OCI-LY1 (cell line): ENCODE measurements around the gene DOK6.

Source experiments
- H2AFZ ChIP-seq: fragments of 200-600 bp; sonication (generic), shearing (Covaris generic); 2 replicates; pipeline ENCODE4 v1.6.0; 2014; ENCODE audit warnings: antibody characterized with exemption, mild to moderate bottlenecking, low read length
- H3F3A ChIP-seq: fragments of 200-600 bp; sonication (generic), shearing (Covaris generic); 2 replicates; pipeline ENCODE4 v1.6.0; 2014; ENCODE audit warnings: mild to moderate bottlenecking, antibody characterized with exemption, low read length, moderate library complexity; ENCODE audit not compliant: insufficient read depth
- H3K27ac ChIP-seq: fragments of 200-600 bp; sonication (generic); 2 replicates; pipeline ENCODE4 v1.5.1; 2014; ENCODE audit warnings: low read length, mixed run types, mild to moderate bottlenecking, low read depth; ENCODE audit not compliant: poor library complexity, severe bottlenecking
- H3K27me3 ChIP-seq: fragments of 200-600 bp; sonication (generic); 2 replicates; pipeline ENCODE4 v1.6.0; 2014; ENCODE audit warnings: antibody characterized with exemption, mild to moderate bottlenecking, low read length, moderate library complexity; ENCODE audit not compliant: insufficient read depth
- H3K36me3 ChIP-seq: fragments of 200-600 bp; sonication (generic); 2 replicates; pipeline ENCODE4 v1.6.1; 2014; ENCODE audit warnings: mild to moderate bottlenecking, antibody characterized with exemption, low read length, moderate library complexity, mixed read lengths; ENCODE audit not compliant: insufficient read depth
- H3K4me1 ChIP-seq: fragments of 200-600 bp; sonication (generic); 2 replicates; pipeline ENCODE4 v1.5.1; 2014; ENCODE audit warnings: mild to moderate bottlenecking, low read length, moderate library complexity; ENCODE audit not compliant: insufficient read depth, severe bottlenecking
- H3K4me2 ChIP-seq: fragments of 200-600 bp; sonication (generic), shearing (Covaris generic); 2 replicates; pipeline ENCODE4 v1.6.1; 2014; ENCODE audit warnings: low read length
- H3K4me3 ChIP-seq: fragments of 200-600 bp; sonication (generic); 2 replicates; pipeline ENCODE4 v1.5.1; 2014; ENCODE audit warnings: low read length, low read depth, mild to moderate bottlenecking, mixed read lengths; ENCODE audit not compliant: poor library complexity, severe bottlenecking
- H3K79me2 ChIP-seq: fragments of 200-600 bp; shearing (Covaris generic); 2 replicates; pipeline ENCODE4 v1.6.1; 2016; ENCODE audit warnings: mixed run types, low read length, mixed read lengths; ENCODE audit not compliant: insufficient read depth
- H3K9ac ChIP-seq: fragments of 200-600 bp; sonication (generic), shearing (Covaris generic); 2 replicates; pipeline ENCODE4 v1.6.1; 2014; ENCODE audit warnings: mild to moderate bottlenecking, low read length, mixed read lengths
- H3K9me2 ChIP-seq: fragments of 200-600 bp; sonication (generic), shearing (Covaris generic); 2 replicates; pipeline ENCODE4 v1.6.1; 2014; ENCODE audit warnings: low read depth, mild to moderate bottlenecking, low read length, mixed read lengths
- H3K9me3 ChIP-seq: fragments of 200-600 bp; shearing (Covaris generic); 2 replicates; pipeline ENCODE4 v1.6.1; 2014; ENCODE audit warnings: low read length, mixed read lengths
- H4K20me1 ChIP-seq: fragments of 200-600 bp; sonication (generic), shearing (Covaris generic); 2 replicates; pipeline ENCODE4 v1.6.0; 2016; ENCODE audit warnings: mild to moderate bottlenecking, low read length; ENCODE audit not compliant: insufficient read depth
- CTCF ChIP-seq: fragments of 200-600 bp; sonication (generic), shearing (Covaris generic); IDR thresholded peaks from 2 replicates; pipeline ENCODE4 v1.5.1; 2017; ENCODE audit warnings: mild to moderate bottlenecking, antibody characterized with exemption, low read length, moderate library complexity, mixed read lengths
- EZH2 ChIP-seq: fragments of 200-600 bp; sonication (generic), shearing (Covaris generic); IDR thresholded peaks from 2 replicates; pipeline ENCODE4 v1.8.0; 2017; ENCODE audit warnings: borderline replicate concordance, mixed run types, mild to moderate bottlenecking, antibody characterized with exemption, low read length, moderate library complexity, mixed read lengths

DOK6 gene

GRCh38 chr18:69752737-69753380 is 352.2 kb downstream of the DOK6 start:
- Histone ChIP-seq H3K27ac (no peak overlapping the region), H3K79me2 (no peaks in the 10 kb centered on the region), H3K4me2 (no peak overlapping the region), H2AFZ (no peak overlapping the region), H3F3A (no peaks in the 10 kb centered on the region), H3K9ac (no peak overlapping the region), H4K20me1 (no peaks in the 10 kb centered on the region), H3K4me3 (no peak overlapping the region), H3K27me3 (no peaks in the 10 kb centered on the region), H3K9me2 (no peaks in the 10 kb centered on the region), H3K9me3 (no peaks in the 10 kb centered on the region), H3K4me1 (no peaks in the 10 kb centered on the region), H3K36me3 (no peaks in the 10 kb centered on the region)
- TF ChIP-seq EZH2 (no peak), CTCF (no peak)

GRCh38 chr18:69754108-69754507 is 353.4 kb downstream of the DOK6 start:
- Histone ChIP-seq H3K4me2 (no peak overlapping the region), H3K4me1 (no peaks in the 10 kb centered on the region), H3K27me3 (no peaks in the 10 kb centered on the region), H4K20me1 (no peaks in the 10 kb centered on the region), H3K36me3 (no peaks in the 10 kb centered on the region), H3K9ac (no peak overlapping the region), H2AFZ (no peak overlapping the region), H3K79me2 (no peaks in the 10 kb centered on the region), H3F3A (no peaks in the 10 kb centered on the region), H3K9me3 (no peaks in the 10 kb centered on the region), H3K9me2 (no peaks in the 10 kb centered on the region), H3K4me3 (no peak overlapping the region), H3K27ac (no peak overlapping the region)
- TF ChIP-seq CTCF, result no peak
- TF ChIP-seq EZH2, result no peak

GRCh38 chr18:69755041-69755440 is 354.4 kb downstream of the DOK6 start:
- Histone ChIP-seq H2AFZ (no peak overlapping the region), H3F3A (no peaks in the 10 kb centered on the region), H3K9me3 (no peaks in the 10 kb centered on the region), H3K4me1 (no peaks in the 10 kb centered on the region), H3K79me2 (no peaks in the 10 kb centered on the region), H3K4me3 (no peak overlapping the region), H3K27me3 (no peaks in the 10 kb centered on the region), H3K36me3 (no peaks in the 10 kb centered on the region), H3K9me2 (no peaks in the 10 kb centered on the region), H3K9ac (no peak overlapping the region), H3K27ac (no peak overlapping the region), H3K4me2 (no peak overlapping the region), H4K20me1 (no peaks in the 10 kb centered on the region)
- TF ChIP-seq EZH2, result no peak
- no peak for TF ChIP-seq CTCF
